IMR-90 (cell line): ENCODE results near the gene GFAP. TPM values are rescaled to one million over a fixed set of nuclear protein-coding genes. Genes with fewer than 3 reads are reported as not detected.
A peak's percentile ranks its signal among the peaks of the same experiment; 100 is the strongest.

Experiments used
- ATAC-seq: fragments of 200-7000 bp; cut with Tn5 transposase; 2 replicates; pipeline ENCODE4 v1.9.1; 2020; ENCODE audit warnings: low read depth, mild to moderate bottlenecking, moderate library complexity
- BruUV-seq: library from RNA; stranded (reverse); fragments of 400-500 nt; replicated peaks from 2 replicates; lab custom pipeline; 2021; lab: Mats Ljungman, UMichigan
- CTCF ChIA-PET: fragments of 300-600 bp; formaldehyde crosslinking; extraction: SDS; loops from one replicate; lab custom pipeline; 2021; ENCODE audit warnings: antibody characterized with exemption; lab: Yijun Ruan, JAX
- POLR2A ChIA-PET: fragments of 300-600 bp; sonication (Branson Sonifier 250); formaldehyde crosslinking; loops from one replicate; lab custom pipeline; 2022; ENCODE audit warnings: antibody characterized with exemption; ENCODE audit not compliant: unreplicated experiment; lab: Charles Lee
- DNase-seq: peaks from one replicate; pipeline ENCODE4 v3.0.0; 2013
- H2AFZ ChIP-seq: replicated peaks from 2 replicates; pipeline ENCODE3; 2013; ENCODE audit warnings: low read length, mild to moderate bottlenecking; ENCODE audit not compliant: poor library complexity
- H2AK5ac ChIP-seq: 2 replicates; pipeline ENCODE4 v1.6.1; 2013; ENCODE audit warnings: low read depth, low read length, inconsistent platforms
- H2AK9ac ChIP-seq: replicated peaks from 2 replicates; pipeline ENCODE3; 2013; ENCODE audit warnings: mild to moderate bottlenecking, low read depth, low read length, moderate library complexity; ENCODE audit not compliant: poor library complexity
- H2BK120ac ChIP-seq: 2 replicates; pipeline ENCODE4 v1.6.1; 2013; ENCODE audit warnings: low read depth, low read length, inconsistent platforms
- H2BK15ac ChIP-seq: 3 replicates; pipeline ENCODE4 v1.6.1; 2013; ENCODE audit warnings: low read depth, low read length, inconsistent platforms
- H2BK20ac ChIP-seq: 2 replicates; pipeline ENCODE4 v1.6.1; 2013; ENCODE audit warnings: low read depth, mild to moderate bottlenecking, inconsistent platforms, low read length, moderate library complexity
- H2BK5ac ChIP-seq: 2 replicates; pipeline ENCODE4 v1.6.1; 2013; ENCODE audit warnings: mild to moderate bottlenecking, low read depth, low read length, inconsistent platforms; ENCODE audit not compliant: poor library complexity, severe bottlenecking
- H3K14ac ChIP-seq: replicated peaks from 2 replicates; pipeline ENCODE4 v1.6.1; 2013; ENCODE audit warnings: low read depth, low read length, inconsistent platforms
- H3K18ac ChIP-seq: 2 replicates; pipeline ENCODE4 v1.6.1; 2013; ENCODE audit warnings: low read depth, low read length, control low read depth
- H3K23ac ChIP-seq: 2 replicates; pipeline ENCODE4 v1.6.1; 2013; ENCODE audit warnings: low read depth, low read length, inconsistent platforms
- H3K27ac ChIP-seq: 2 replicates; pipeline ENCODE4 v1.5.1; 2013; ENCODE audit warnings: mild to moderate bottlenecking, control low read depth, low read length; ENCODE audit not compliant: insufficient read depth
- H3K27me3 ChIP-seq: 2 replicates; pipeline ENCODE4 v1.6.1; 2013; ENCODE audit warnings: low read length; ENCODE audit not compliant: control insufficient read depth, insufficient read depth
- H3K36me3 ChIP-seq: 2 replicates; pipeline ENCODE4 v1.6.1; 2013; ENCODE audit warnings: low read length, mixed read lengths; ENCODE audit not compliant: control insufficient read depth, insufficient read depth
- H3K4ac ChIP-seq: 2 replicates; pipeline ENCODE4 v1.6.1; 2013; ENCODE audit warnings: low read depth, low read length, inconsistent platforms
- H3K4me1 ChIP-seq: 2 replicates; pipeline ENCODE4 v1.6.1; 2013; ENCODE audit warnings: low read length, mixed read lengths; ENCODE audit not compliant: control insufficient read depth, insufficient read depth
- H3K4me2 ChIP-seq: 2 replicates; pipeline ENCODE4 v1.6.1; 2013; ENCODE audit warnings: low read depth, mild to moderate bottlenecking, control low read depth, low read length, moderate library complexity
- H3K4me3 ChIP-seq: 2 replicates; pipeline ENCODE4 v1.5.1; 2013; ENCODE audit warnings: low read depth, mild to moderate bottlenecking, control low read depth, low read length, moderate library complexity; ENCODE audit not compliant: insufficient read depth
- H3K56ac ChIP-seq: 2 replicates; pipeline ENCODE4 v1.6.1; 2013; ENCODE audit warnings: low read length, inconsistent platforms; ENCODE audit not compliant: insufficient read depth; ENCODE audit errors: extremely low read depth
- H3K79me1 ChIP-seq, 2 experiments: 2 replicates each; pipeline ENCODE4 v1.6.1; 2013; ENCODE audit warnings: low read length in 2 of 2, inconsistent platforms in 1 of 2, low read depth in 1 of 2
- H3K9ac ChIP-seq: 2 replicates; pipeline ENCODE4 v1.6.1; 2013; ENCODE audit warnings: low read depth, low read length, control low read depth
- H3K9me1 ChIP-seq: 2 replicates; pipeline ENCODE4 v1.6.1; 2013; ENCODE audit warnings: low read length, inconsistent platforms; ENCODE audit not compliant: insufficient read depth
- H3K9me3 ChIP-seq: 2 replicates; pipeline ENCODE4 v1.6.1; 2013; ENCODE audit warnings: low read length; ENCODE audit not compliant: control insufficient read depth, insufficient read depth
- H4K20me1 ChIP-seq: 2 replicates; pipeline ENCODE4 v1.6.1; 2013; ENCODE audit warnings: low read length, inconsistent platforms; ENCODE audit not compliant: insufficient read depth
- H4K5ac ChIP-seq: 2 replicates; pipeline ENCODE4 v1.6.1; 2013; ENCODE audit warnings: mild to moderate bottlenecking, low read depth, low read length, control low read depth
- H4K8ac ChIP-seq, 2 experiments: 2 replicates each; pipeline ENCODE4 v1.6.1; 2013; ENCODE audit warnings: low read depth in 2 of 2, low read length in 2 of 2, control low read depth in 1 of 2, inconsistent platforms in 1 of 2
- H4K91ac ChIP-seq: 2 replicates; pipeline ENCODE4 v1.6.1; 2013; ENCODE audit warnings: low read depth, low read length, inconsistent platforms; ENCODE audit not compliant: insufficient read depth
- BHLHE40 ChIP-seq: fragments of 150-350 bp; IDR thresholded peaks from 2 replicates; pipeline ENCODE4 v1.6.1; 2016; ENCODE audit warnings: mild to moderate bottlenecking, low read depth, low read length
- CEBPB ChIP-seq: IDR thresholded peaks from 2 replicates; pipeline ENCODE4 v1.6.1; 2012; ENCODE audit warnings: low read depth, low read length, improper control_type of control experiment
- ELK1 ChIP-seq: fragments of 150-350 bp; IDR thresholded peaks from 2 replicates; pipeline ENCODE4 v1.6.1; 2016; ENCODE audit warnings: low read depth, mild to moderate bottlenecking, low read length, moderate library complexity, borderline replicate concordance
- FOS ChIP-seq: fragments of 150-350 bp; IDR thresholded peaks from 2 replicates; pipeline ENCODE4 v1.6.1; 2016; ENCODE audit warnings: low read depth, low read length
- MAZ ChIP-seq: IDR thresholded peaks from 2 replicates; pipeline ENCODE4 v1.6.1; 2012; ENCODE audit warnings: low read depth, mild to moderate bottlenecking, low read length, improper control_type of control experiment, moderate library complexity, borderline replicate concordance
- MXI1 ChIP-seq: IDR thresholded peaks from 2 replicates; pipeline ENCODE4 v1.6.1; 2012; ENCODE audit warnings: low read depth, mild to moderate bottlenecking, low read length, moderate library complexity, borderline replicate concordance
- RAD21 ChIP-seq: IDR thresholded peaks from 2 replicates; pipeline ENCODE4 v1.6.1; 2012; ENCODE audit warnings: low read length, improper control_type of control experiment
- RCOR1 ChIP-seq: IDR thresholded peaks from 2 replicates; pipeline ENCODE4 v1.6.1; 2012; ENCODE audit warnings: mild to moderate bottlenecking, low read length, improper control_type of control experiment; ENCODE audit not compliant: insufficient replicate concordance
- SMC3 ChIP-seq: fragments of 150-350 bp; IDR thresholded peaks from 2 replicates; pipeline ENCODE4 v1.6.1; 2016; ENCODE audit warnings: low read depth, mild to moderate bottlenecking, antibody characterized with exemption, low read length, moderate library complexity
- WGBS, 2 experiments: methylation state at CpG; one replicate each; pipeline versions ENCODE4 v1.1.5 to v1.1.7; 2013; ENCODE audit warnings: missing lambda C conversion rate in 2 of 2; ENCODE audit not compliant: insufficient read length in 1 of 2; ENCODE audit errors: extremely low coverage in 2 of 2; 5-methylcytosine and 5-hydroxymethylcytosine counted together
- dilution Hi-C: fragments of 300-500 bp; cut with HindIII; formaldehyde crosslinking; loops from one replicate; pipeline ENCODE4 v1.14.3; 2018; ENCODE audit warnings: low sequenced_read_pairs; ENCODE audit not compliant: unreplicated experiment
- in situ Hi-C: fragments of 300-500 bp; cut with MboI; formaldehyde crosslinking; loops from 3 replicates; pipeline ENCODE4 v1.14.3; 2019; ENCODE audit warnings: low sequenced_read_pairs, inconsistent platforms, mixed read lengths
- intact Hi-C: fragments of 100-400 bp; cut with micrococcal nuclease; formaldehyde crosslinking; loops from 2 replicates; pipeline ENCODE4 v1.10.0; 2022
- polyA plus RNA-seq, 3 experiments: library from polyadenylated mRNA; depleted of rRNA; stranded (reverse); fragments of >200 nt; gene quantifications; 2 replicates each; pipeline ENCODE4 v1.2.3, GENCODE V29; 2012; ENCODE audit warnings: low replicate concordance in 1 of 3
- total RNA-seq: library from RNA; depleted of rRNA; stranded (reverse); fragments of >200 nt; gene quantifications from 2 replicates; pipeline ENCODE4 v1.2.3, GENCODE V29; 2012
- TF ChIP-seq, protein P1 (sequence below): conservative IDR thresholded peaks from 2 replicates; pipeline ENCODE4 v1.5.1; 2012; ENCODE audit warnings: mild to moderate bottlenecking, low read depth, low read length, improper control_type of control experiment

The GFAP gene
- total and polyA plus RNA-seq, 2 of the 4 experiments (the other 2 are of a cell fraction), result 0.18 to 0.19 TPM

DNA sequence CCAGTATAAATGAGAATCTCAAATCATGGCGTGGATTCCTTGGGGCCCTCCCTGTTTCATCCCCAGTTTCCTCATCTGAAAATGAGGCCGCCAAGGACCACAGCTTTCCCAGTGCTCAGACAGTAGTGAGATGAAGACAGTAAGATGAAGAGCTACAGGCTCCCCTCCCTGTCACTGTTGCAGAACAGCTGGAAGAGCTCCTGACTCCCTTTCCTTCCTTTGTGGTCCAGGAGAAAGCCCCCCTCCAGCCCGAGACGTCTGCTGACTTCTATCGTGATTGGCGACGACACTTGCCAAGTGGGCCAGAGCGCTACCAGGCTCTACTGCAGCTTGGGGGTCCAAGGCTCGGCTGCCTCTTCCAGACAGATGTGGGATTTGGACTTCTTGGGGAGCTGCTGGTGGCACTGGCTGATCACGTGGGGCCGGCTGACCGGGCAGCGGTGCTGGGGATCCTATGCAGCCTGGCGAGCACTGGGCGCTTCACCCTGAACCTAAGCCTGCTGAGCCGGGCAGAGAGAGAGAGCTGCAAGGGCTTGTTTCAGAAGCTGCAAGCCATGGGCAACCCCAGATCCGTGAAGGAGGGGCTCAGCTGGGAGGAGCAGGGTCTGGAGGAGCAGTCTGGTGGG lies 13.1 kb downstream of the GFAP start:
- Histone ChIP-seq H3K4me1 (peaks cover 33% of the 10 kb centered on the region), H2AK9ac (no peak overlapping the region), H3K14ac (no peak overlapping the region), H2AFZ (no peak overlapping the region), H3K4ac (peak overlapping the region; percentile 18), H3K56ac (no peak overlapping the region), H4K8ac (no peak overlapping the region), H3K9me3 (no peaks in the 10 kb centered on the region), H3K9ac (no peak overlapping the region), H3K23ac (no peak overlapping the region), H3K4me2 (no peak overlapping the region), H3K27me3 (no peaks in the 10 kb centered on the region), H3K79me1 (peaks cover 7 to 26% of the 10 kb centered on the region in 2 experiments; a peak in 3 of 4 replicates), H3K9me1 (peaks cover 35% of the 10 kb centered on the region), H4K20me1 (peaks cover 4% of the 10 kb centered on the region; the same call in 1 of the 2 replicates), H4K5ac (no peak overlapping the region), H3K27ac (no peak overlapping the region), H2BK5ac (no peak overlapping the region), H2BK20ac (peak overlapping the region; percentile 23; the same call in 1 of the 2 replicates), H4K91ac (no peak overlapping the region), H3K36me3 (no peaks in the 10 kb centered on the region), H3K18ac (no peak overlapping the region), H2AK5ac (peak overlapping the region; percentile 41), H3K4me3 (no peak overlapping the region), H2BK120ac (peak overlapping the region; percentile 7; the same call in 1 of the 2 replicates), H2BK15ac (peak overlapping the region; percentile 24; the same call in 1 of the 3 replicates)
- ChIA-PET CTCF (interaction anchor here (0.6 to 1.8 kb wide), 5 partner anchors 11 to 120 kb away, joined by 3 to 7 read pairs (median 4); no protein-coding TSS in a partner anchor), POLR2A (no interaction called here)
- no peak for DNase-seq
- WGBS, 2 experiments, result 83% methylated on average over 11 of the region's 17 CpGs; no CpG with 5 or more reads in 1 of the 2 experiments
- intact Hi-C loops (no loop called here), dilution Hi-C loops (no loop called here), in situ Hi-C loops (no loop called here)
- no TSS peak for BruUV-seq
- TF ChIP-seq ELK1 (no peak), RCOR1 (no peak), RAD21 (no peak), FOS (no peak), CEBPB (no peak), MXI1 (no peak), MAZ (no peak), SMC3 (no peak), BHLHE40 (no peak)
- TF ChIP-seq, protein P1, sequence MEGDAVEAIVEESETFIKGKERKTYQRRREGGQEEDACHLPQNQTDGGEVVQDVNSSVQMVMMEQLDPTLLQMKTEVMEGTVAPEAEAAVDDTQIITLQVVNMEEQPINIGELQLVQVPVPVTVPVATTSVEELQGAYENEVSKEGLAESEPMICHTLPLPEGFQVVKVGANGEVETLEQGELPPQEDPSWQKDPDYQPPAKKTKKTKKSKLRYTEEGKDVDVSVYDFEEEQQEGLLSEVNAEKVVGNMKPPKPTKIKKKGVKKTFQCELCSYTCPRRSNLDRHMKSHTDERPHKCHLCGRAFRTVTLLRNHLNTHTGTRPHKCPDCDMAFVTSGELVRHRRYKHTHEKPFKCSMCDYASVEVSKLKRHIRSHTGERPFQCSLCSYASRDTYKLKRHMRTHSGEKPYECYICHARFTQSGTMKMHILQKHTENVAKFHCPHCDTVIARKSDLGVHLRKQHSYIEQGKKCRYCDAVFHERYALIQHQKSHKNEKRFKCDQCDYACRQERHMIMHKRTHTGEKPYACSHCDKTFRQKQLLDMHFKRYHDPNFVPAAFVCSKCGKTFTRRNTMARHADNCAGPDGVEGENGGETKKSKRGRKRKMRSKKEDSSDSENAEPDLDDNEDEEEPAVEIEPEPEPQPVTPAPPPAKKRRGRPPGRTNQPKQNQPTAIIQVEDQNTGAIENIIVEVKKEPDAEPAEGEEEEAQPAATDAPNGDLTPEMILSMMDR, result no peak
- ATAC-seq, result no peak
